HUES48 (cell line): Measurements from ENCODE around the gene VPS16.
A peak's percentile ranks its signal among the peaks of the same experiment; 100 is the strongest.

ENCODE experiments used
- H3K27ac ChIP-seq: one replicate; pipeline ENCODE4 v1.7.0; 2013; ENCODE audit warnings: low read depth, low read length, inconsistent platforms
- H3K27me3 ChIP-seq: 2 replicates; pipeline ENCODE4 v1.6.1; 2013; ENCODE audit warnings: mild to moderate bottlenecking, low read length; ENCODE audit not compliant: control insufficient read depth, insufficient read depth
- H3K36me3 ChIP-seq: 2 replicates; pipeline ENCODE4 v1.6.1; 2013; ENCODE audit warnings: low read length; ENCODE audit not compliant: control insufficient read depth, insufficient read depth
- H3K4me1 ChIP-seq: 2 replicates; pipeline ENCODE4 v1.6.1; 2013; ENCODE audit warnings: mild to moderate bottlenecking, low read length; ENCODE audit not compliant: control insufficient read depth, insufficient read depth
- H3K4me3 ChIP-seq: 2 replicates; pipeline ENCODE4 v1.5.1; 2013; ENCODE audit warnings: mild to moderate bottlenecking, low read depth, low read length
- H3K9ac ChIP-seq: 2 replicates; pipeline ENCODE4 v1.6.1; 2013; ENCODE audit warnings: mild to moderate bottlenecking, low read depth, low read length, moderate library complexity
- H3K9me3 ChIP-seq: 2 replicates; pipeline ENCODE4 v1.6.1; 2013; ENCODE audit warnings: low read length; ENCODE audit not compliant: control insufficient read depth, insufficient read depth

The VPS16 gene

GRCh38 chr20:2799271-2799670 lies 41.3 kb upstream of the VPS16 start:
- Histone ChIP-seq H3K9me3 (no peaks in the 10 kb centered on the region), H3K9ac (no peak overlapping the region)

GRCh38 chr20:2799688-2800520 lies 40.6 kb upstream of the VPS16 start:
- Histone ChIP-seq H3K4me1 (peaks cover 13% of the 10 kb centered on the region; the same call in 1 of the 2 replicates), H3K27me3 (peaks cover 54% of the 10 kb centered on the region), H3K9me3 (no peaks in the 10 kb centered on the region), H3K9ac (peak overlapping the region; percentile 37), H3K27ac (peak overlapping the region; percentile 36), H3K36me3 (peaks cover 34% of the 10 kb centered on the region), H3K4me3 (peak overlapping the region; percentile 96)

More at GRCh38 chr20:2799271-2799670, 41.3 kb upstream of the VPS16 start:
- H3K27ac ChIP-seq = no peak overlapping the region
- peaks cover 47% of the 10 kb centered on the region for H3K27me3 ChIP-seq
- peaks cover 40% of the 10 kb centered on the region for H3K36me3 ChIP-seq
- peak overlapping the region; percentile 96 for H3K4me3 ChIP-seq
- H3K4me1 ChIP-seq = peaks cover 13% of the 10 kb centered on the region; the same call in 1 of the 2 replicates

- peak within 1 kb of the TSS; percentile 96 for H3K4me3 ChIP-seq
- peak within 1 kb of the TSS; percentile 37 for H3K9ac ChIP-seq
- no peaks in the 10 kb centered on the region for H3K9me3 ChIP-seq
- peak within 1 kb of the TSS; percentile 36 for H3K27ac ChIP-seq
- H3K27me3 ChIP-seq = peaks cover 62% of the 10 kb centered on the region
- peaks cover 13% of the 10 kb centered on the region; the same call in 1 of the 2 replicates for H3K4me1 ChIP-seq
- peaks cover 26% of the 10 kb centered on the region for H3K36me3 ChIP-seq
These were observed 39.8 kb upstream of the VPS16 start, which contains the start of gene CPXM1 for GRCh38 chr20:2800521-2801285. CPXM1 (minus strand) TSS chr20:2800627; CDS start chr20:2800572, 55 bp downstream.

GRCh38 chr20:2801286-2801728 lies 39.2 kb upstream of the VPS16 start:
- Histone ChIP-seq H3K9ac (no peak overlapping the region), H3K27ac (no peak overlapping the region), H3K36me3 (peaks cover 20% of the 10 kb centered on the region), H3K27me3 (peaks cover 68% of the 10 kb centered on the region), H3K4me1 (peaks cover 19% of the 10 kb centered on the region; the same call in 1 of the 2 replicates), H3K4me3 (peak overlapping the region; percentile 96), H3K9me3 (no peaks in the 10 kb centered on the region)

- Histone ChIP-seq H3K4me3 (peak overlapping the region; percentile 14; the same call in 1 of the 2 replicates), H3K27ac (no peak overlapping the region), H3K4me1 (peaks cover 19% of the 10 kb centered on the region; the same call in 1 of the 2 replicates), H3K9me3 (no peaks in the 10 kb centered on the region), H3K9ac (no peak overlapping the region), H3K36me3 (no peaks in the 10 kb centered on the region), H3K27me3 (peaks cover 88% of the 10 kb centered on the region)
These were observed 36.3 kb upstream of the VPS16 start for GRCh38 chr20:2804041-2804828.

DNA sequence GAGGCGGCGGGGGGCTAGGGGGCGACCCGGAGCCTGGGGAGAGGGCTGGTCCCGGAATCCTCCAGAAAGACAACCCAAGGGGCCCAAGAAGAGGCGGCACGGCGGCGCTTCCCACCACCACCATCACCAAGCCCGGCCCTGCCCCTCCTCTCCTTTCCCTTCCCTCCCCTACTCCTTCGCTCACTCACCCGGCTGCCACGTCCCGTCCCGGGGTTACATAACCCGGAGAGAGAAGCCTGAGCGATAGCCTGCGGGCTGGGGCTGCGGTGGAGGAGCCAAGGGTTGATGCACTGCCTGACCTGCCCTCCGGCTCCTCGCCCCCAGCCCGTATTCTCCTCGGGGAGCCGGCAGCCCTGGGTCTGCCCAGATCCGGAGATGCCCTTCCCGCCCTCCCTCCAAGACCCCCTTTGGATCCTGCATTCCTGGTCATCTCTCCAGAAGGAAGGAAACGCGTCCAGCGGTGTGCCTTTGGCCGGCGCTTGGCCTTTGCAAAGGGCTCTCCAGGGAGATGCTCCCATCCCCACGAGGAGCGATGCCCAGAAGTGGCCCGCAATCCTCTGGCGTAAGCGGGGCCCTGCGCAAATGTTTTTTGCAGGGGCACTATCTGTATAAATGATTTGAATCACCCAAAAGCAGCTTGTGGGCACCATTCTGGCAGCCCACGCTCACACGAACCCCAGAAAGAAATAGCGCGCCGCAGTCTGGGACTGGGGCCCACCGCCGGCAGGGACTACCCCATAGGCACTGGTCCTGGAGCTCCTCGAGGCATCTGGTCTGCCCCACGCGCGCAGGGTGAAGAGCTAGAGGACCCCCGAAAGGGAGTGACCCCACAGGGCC lies 35.5 kb upstream of the VPS16 start:
- Histone ChIP-seq H3K27me3 (peaks cover 81% of the 10 kb centered on the region), H3K4me3 (peak overlapping the region; percentile 14; the same call in 1 of the 2 replicates)

GRCh38 chr20:2805689-2806350 lies 34.7 kb upstream of the VPS16 start:
- H3K27ac ChIP-seq = no peak overlapping the region
- H3K4me3 ChIP-seq = peak overlapping the region; percentile 14; the same call in 1 of the 2 replicates
- H3K4me1 ChIP-seq = peaks cover 13% of the 10 kb centered on the region; the same call in 1 of the 2 replicates
- no peaks in the 10 kb centered on the region for H3K9me3 ChIP-seq
- H3K9ac ChIP-seq = no peak overlapping the region
- H3K36me3 ChIP-seq = no peaks in the 10 kb centered on the region
- peaks cover 76% of the 10 kb centered on the region for H3K27me3 ChIP-seq

More for the DNA sequence above, 35.5 kb upstream of the VPS16 start:
- H3K36me3 ChIP-seq = no peaks in the 10 kb centered on the region
- peaks cover 14% of the 10 kb centered on the region; the same call in 1 of the 2 replicates for H3K4me1 ChIP-seq
- H3K27ac ChIP-seq = no peak overlapping the region
- H3K9ac ChIP-seq = no peak overlapping the region
- no peaks in the 10 kb centered on the region for H3K9me3 ChIP-seq

DNA sequence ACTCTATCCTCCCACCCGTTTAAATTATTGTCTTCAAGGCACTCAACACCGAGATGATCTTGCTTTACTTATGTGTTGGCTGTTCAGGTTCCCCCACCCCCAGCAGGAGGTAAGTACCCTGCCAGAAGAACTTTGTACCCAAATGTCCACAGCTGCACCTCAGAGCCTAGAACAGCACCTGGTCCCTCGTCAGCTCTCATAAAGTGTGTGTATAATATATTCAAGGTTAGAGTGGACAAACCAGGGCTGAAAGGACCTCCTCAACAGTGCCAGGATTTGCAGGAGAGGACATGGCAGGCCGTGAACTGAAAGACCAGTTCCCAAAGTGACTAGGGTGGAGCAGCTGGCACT lies 34.2 kb upstream of the VPS16 start:
- Histone ChIP-seq H3K9ac (no peak overlapping the region), H3K27ac (no peak overlapping the region), H3K4me3 (no peak overlapping the region), H3K27me3 (peaks cover 71% of the 10 kb centered on the region), H3K9me3 (no peaks in the 10 kb centered on the region), H3K36me3 (no peaks in the 10 kb centered on the region), H3K4me1 (peaks cover 8% of the 10 kb centered on the region; the same call in 1 of the 2 replicates)

- no peaks in the 10 kb centered on the region; the same call in 1 of the 2 replicates for H3K9me3 ChIP-seq
- H3K9ac ChIP-seq = no peak overlapping the region
- no peak overlapping the region for H3K27ac ChIP-seq
- H3K4me3 ChIP-seq = no peak overlapping the region
- H3K27me3 ChIP-seq = peaks cover 64% of the 10 kb centered on the region
- H3K4me1 ChIP-seq = peaks cover 6% of the 10 kb centered on the region; the same call in 1 of the 2 replicates
- H3K36me3 ChIP-seq = no peaks in the 10 kb centered on the region
These were observed 33.5 kb upstream of the VPS16 start for GRCh38 chr20:2807019-2807418.
